Sigmoid colon (tissue), 7 donors: Measurements from ENCODE around the gene FAM120B. TPM values are rescaled to one million over a fixed set of nuclear protein-coding genes. Genes with fewer than 3 reads are reported as not detected.

ENCODE experiments used
- DNase-seq: peaks from one replicate; pipeline ENCODE4 v3.0.0-alpha.2; 2019
- H3K27ac ChIP-seq, 4 donors: fragments of 200-600 bp; sonication (generic); one replicate each; pipeline ENCODE4 v1.5.1; 2016 to 2019; ENCODE audit warnings: mild to moderate bottlenecking in 1 of 4
- H3K27me3 ChIP-seq, 3 donors: fragments of 200-600 bp; sonication (generic); one replicate each; pipeline ENCODE4 v1.5.1; 2019; ENCODE audit warnings: mild to moderate bottlenecking in 1 of 3
- H3K36me3 ChIP-seq, 4 donors: fragments of 200-600 bp; sonication (generic); one replicate each; pipeline ENCODE4 v1.5.1; 2016 to 2019
- H3K4me1 ChIP-seq, 4 donors: fragments of 200-600 bp; sonication (generic); one replicate each; pipeline ENCODE4 v1.5.1; 2017 to 2019
- H3K4me3 ChIP-seq, 4 donors: fragments of 200-600 bp; sonication (generic); one replicate each; pipeline ENCODE4 v1.5.1; 2017 to 2019; ENCODE audit warnings: mild to moderate bottlenecking in 2 of 4, moderate library complexity in 1 of 4
- H3K9me3 ChIP-seq, 4 donors: fragments of 200-600 bp in 3 of 4; sonication (generic) in 3 of 4; one replicate each; pipeline versions ENCODE4 v1.5.1 to v1.6.1; 2013 to 2019
- CTCF ChIP-seq, 4 experiments: fragments of 450-650 bp in 3 of 4; fragments of 200-600 bp in 1 of 4; IDR thresholded peaks; one replicate each; pipeline ENCODE4 v1.5.1; 2016 to 2019; ENCODE audit warnings: antibody characterized with exemption in 4 of 4, mild to moderate bottlenecking in 3 of 4, moderate library complexity in 2 of 4
- EP300 ChIP-seq, 4 donors: sonication (generic); formaldehyde crosslinking; IDR thresholded peaks; one replicate each; pipeline ENCODE4 v1.6.1; 2017; ENCODE audit warnings: antibody characterized with exemption in 4 of 4
- POLR2A ChIP-seq, 2 donors: fragments of 450-650 bp; IDR thresholded peaks; one replicate each; pipeline ENCODE4 v1.6.1; 2016; ENCODE audit warnings: antibody characterized with exemption in 2 of 2, mild to moderate bottlenecking in 2 of 2, moderate library complexity in 2 of 2
- POLR2AphosphoS5 ChIP-seq, 4 donors: sonication (generic); formaldehyde crosslinking; IDR thresholded peaks; one replicate each; pipeline ENCODE4 v1.6.1; 2017; ENCODE audit warnings: antibody characterized with exemption in 4 of 4
- WGBS, 2 donors: extraction: QIAGEN DNeasy Blood & Tissue Kit; methylation state at CpG; one replicate each; pipeline ENCODE4 v1.1.7; 2013; 5-methylcytosine and 5-hydroxymethylcytosine counted together
- intact Hi-C: fragments of 100-400 bp; cut with DNase I; formaldehyde crosslinking; loops from one replicate; pipeline ENCODE4 v1.15.1; 2023
- polyA plus RNA-seq, 3 donors: library from polyadenylated mRNA; stranded (reverse); fragments of 200-250 nt; gene quantifications; one replicate each; pipeline ENCODE4 v1.2.3, GENCODE V29; 2013
- total RNA-seq, 4 donors: library from RNA; depleted of rRNA; stranded (reverse); fragments of >200 nt; gene quantifications; one replicate each; pipeline ENCODE4 v1.1.0, GENCODE V29; 2016
- donor health status: healthy with polysubstance abuse.
- donor health status: Bipolar disorder and iron deficiency.
- donor health status: healthy.

Gene FAM120B
- total and polyA plus RNA-seq, 7 donors = 5.5 to 55.0 (median 29.6) TPM

- intact Hi-C loops = no loop called here
- no peak for DNase-seq
- 77 to 80% methylated on average over 20 of the region's 20 CpGs for WGBS, 2 donors
Measured at GRCh38 chr6:170450916-170451761, 144.6 kb downstream of the FAM120B start.

GRCh38 chr6:170451762-170452651 lies 145.4 kb downstream of the FAM120B start:
- no peaks in the 10 kb centered on the region for H3K27me3 ChIP-seq
- TF ChIP-seq CTCF (IDR thresholded peaks at IDR 0.05) (no peak), POLR2A (IDR thresholded peaks at IDR 0.05) (no peak), EP300 (IDR thresholded peaks at IDR 0.05) (no peak), POLR2AphosphoS5 (IDR thresholded peaks at IDR 0.05) (no peak)
- H3K36me3 ChIP-seq = no peaks in the 10 kb centered on the region
- H3K4me3 ChIP-seq = no peak overlapping the region
- no peak overlapping the region for H3K27ac ChIP-seq
- no peaks in the 10 kb centered on the region for H3K4me1 ChIP-seq
- 87 to 90% methylated on average over 20 of the region's 20 CpGs for WGBS, 2 donors
- no peaks in the 10 kb centered on the region for H3K9me3 ChIP-seq
- intact Hi-C loops = no loop called here
- no peak for DNase-seq

More at GRCh38 chr6:170450916-170451761, 144.6 kb downstream of the FAM120B start:
- no peaks in the 10 kb centered on the region for H3K36me3 ChIP-seq
- no peaks in the 10 kb centered on the region for H3K9me3 ChIP-seq
- H3K27ac ChIP-seq = no peak overlapping the region
- TF ChIP-seq CTCF (IDR thresholded peaks at IDR 0.05) (no peak), POLR2AphosphoS5 (IDR thresholded peaks at IDR 0.05) (no peak), EP300 (IDR thresholded peaks at IDR 0.05) (no peak), POLR2A (IDR thresholded peaks at IDR 0.05) (no peak)
- H3K4me3 ChIP-seq = no peak overlapping the region
- H3K4me1 ChIP-seq = no peaks in the 10 kb centered on the region
- no peaks in the 10 kb centered on the region for H3K27me3 ChIP-seq

GRCh38 chr6:170452767-170453545 lies 146.4 kb downstream of the FAM120B start:
- intact Hi-C loops = no loop called here
- TF ChIP-seq CTCF (IDR thresholded peaks at IDR 0.05) = no peak
- TF ChIP-seq EP300 (IDR thresholded peaks at IDR 0.05) = no peak
- no peak for TF ChIP-seq POLR2A (IDR thresholded peaks at IDR 0.05)
- no peak for TF ChIP-seq POLR2AphosphoS5 (IDR thresholded peaks at IDR 0.05)

GRCh38 chr6:170453586-170454511 lies 147.3 kb downstream of the FAM120B start:
- intact Hi-C loops = no loop called here

More at GRCh38 chr6:170452767-170453545, 146.4 kb downstream of the FAM120B start:
- H3K4me1 ChIP-seq = no peaks in the 10 kb centered on the region
- H3K27ac ChIP-seq = no peak overlapping the region
- H3K9me3 ChIP-seq = no peaks in the 10 kb centered on the region
- H3K4me3 ChIP-seq = no peak overlapping the region
- WGBS, 2 donors = 66 to 71% methylated on average over 8 of the region's 8 CpGs
- DNase-seq = no peak
- H3K36me3 ChIP-seq = no peaks in the 10 kb centered on the region
- no peaks in the 10 kb centered on the region for H3K27me3 ChIP-seq

More at GRCh38 chr6:170453586-170454511, 147.3 kb downstream of the FAM120B start:
- WGBS, 2 donors = 64 to 78% methylated on average over 26 of the region's 26 CpGs
- Histone ChIP-seq H3K27ac (no peak overlapping the region), H3K4me3 (no peak overlapping the region), H3K36me3 (no peaks in the 10 kb centered on the region), H3K4me1 (no peaks in the 10 kb centered on the region), H3K27me3 (no peaks in the 10 kb centered on the region), H3K9me3 (no peaks in the 10 kb centered on the region)
- DNase-seq = no peak
- TF ChIP-seq EP300 (IDR thresholded peaks at IDR 0.05) (no peak), POLR2AphosphoS5 (IDR thresholded peaks at IDR 0.05) (no peak)
